WERI-Rb-1 (cell line): ENCODE measurements around the gene SIK3.
"Not testable (repeated sequence)": the region's sequence is repeated elsewhere in the genome, so short reads cannot be mapped to it uniquely, and the experiment has no call there.

Experiments used
- DNase-seq: peaks from one replicate; pipeline ENCODE4 v3.0.0-alpha.2; 2020
- H3K27ac ChIP-seq: fragments of 250-450 bp; sonication (Bioruptor Pico); 2 replicates; pipeline ENCODE4 v1.5.1; 2020; ENCODE audit warnings: mild to moderate bottlenecking, moderate library complexity
- H3K27me3 ChIP-seq: fragments of 250-450 bp; sonication (Bioruptor Pico); 2 replicates; pipeline ENCODE4 v1.5.1; 2021; ENCODE audit warnings: mild to moderate bottlenecking, low read depth, moderate library complexity; ENCODE audit not compliant: insufficient read depth, severe bottlenecking
- H3K36me3 ChIP-seq: fragments of 250-450 bp; sonication (Bioruptor Pico); 2 replicates; pipeline ENCODE4 v1.5.1; 2020; ENCODE audit warnings: mild to moderate bottlenecking, moderate library complexity
- H3K4me3 ChIP-seq: 2 replicates; pipeline ENCODE4 v1.5.1; 2011; ENCODE audit warnings: low read depth, mild to moderate bottlenecking, control low read depth, low read length
- H3K9me3 ChIP-seq: fragments of 250-450 bp; sonication (Bioruptor Pico); 2 replicates; pipeline ENCODE4 v1.5.1; 2021; ENCODE audit warnings: mild to moderate bottlenecking, moderate library complexity; ENCODE audit not compliant: severe bottlenecking
- TF ChIP-seq, protein P1 (sequence below): IDR thresholded peaks from 2 replicates; pipeline ENCODE4 v1.5.1; 2011; ENCODE audit warnings: low read depth, mild to moderate bottlenecking, control low read depth, inconsistent platforms, low read length

The SIK3 gene

DNA sequence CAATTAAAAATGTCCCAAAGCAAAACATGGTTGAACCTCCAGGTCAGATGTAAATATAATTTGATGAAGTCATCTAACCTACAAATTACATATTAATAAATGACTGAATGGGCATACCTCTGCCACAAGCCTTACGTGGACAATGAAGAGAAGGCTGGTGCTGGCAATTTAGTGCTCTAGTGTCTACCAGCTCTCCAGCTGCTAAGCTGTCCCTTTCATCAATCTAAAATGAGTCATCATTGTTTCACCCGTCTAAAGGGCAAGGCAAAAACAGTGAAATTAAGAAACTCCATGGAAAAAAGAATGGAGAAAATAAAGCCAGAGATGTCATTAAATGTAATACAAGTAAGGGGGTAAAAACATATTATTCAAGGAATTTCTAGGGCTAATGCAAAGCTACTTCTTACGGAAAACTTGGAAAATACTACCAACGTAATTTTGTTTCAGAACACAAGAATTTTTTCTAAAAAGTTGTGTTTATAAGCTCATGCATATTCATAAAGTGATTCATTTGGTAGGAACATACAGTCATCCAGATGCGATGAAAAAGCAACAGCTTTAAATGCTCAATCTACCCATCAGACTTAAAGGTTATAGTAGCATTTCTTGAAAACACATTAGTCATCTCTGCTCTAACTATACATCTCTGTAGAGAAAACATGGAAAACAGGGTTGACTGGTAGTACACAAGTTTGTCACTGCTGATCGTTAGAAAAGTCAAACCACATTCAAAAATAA lies 71.5 kb downstream of the SIK3 start:
- no peak overlapping the region for H3K27ac ChIP-seq
- H3K9me3 ChIP-seq = no peaks in the 10 kb centered on the region
- H3K4me3 ChIP-seq = no peak overlapping the region
- H3K27me3 ChIP-seq = no peaks in the 10 kb centered on the region
- no peaks in the 10 kb centered on the region for H3K36me3 ChIP-seq
- TF ChIP-seq, protein P1, sequence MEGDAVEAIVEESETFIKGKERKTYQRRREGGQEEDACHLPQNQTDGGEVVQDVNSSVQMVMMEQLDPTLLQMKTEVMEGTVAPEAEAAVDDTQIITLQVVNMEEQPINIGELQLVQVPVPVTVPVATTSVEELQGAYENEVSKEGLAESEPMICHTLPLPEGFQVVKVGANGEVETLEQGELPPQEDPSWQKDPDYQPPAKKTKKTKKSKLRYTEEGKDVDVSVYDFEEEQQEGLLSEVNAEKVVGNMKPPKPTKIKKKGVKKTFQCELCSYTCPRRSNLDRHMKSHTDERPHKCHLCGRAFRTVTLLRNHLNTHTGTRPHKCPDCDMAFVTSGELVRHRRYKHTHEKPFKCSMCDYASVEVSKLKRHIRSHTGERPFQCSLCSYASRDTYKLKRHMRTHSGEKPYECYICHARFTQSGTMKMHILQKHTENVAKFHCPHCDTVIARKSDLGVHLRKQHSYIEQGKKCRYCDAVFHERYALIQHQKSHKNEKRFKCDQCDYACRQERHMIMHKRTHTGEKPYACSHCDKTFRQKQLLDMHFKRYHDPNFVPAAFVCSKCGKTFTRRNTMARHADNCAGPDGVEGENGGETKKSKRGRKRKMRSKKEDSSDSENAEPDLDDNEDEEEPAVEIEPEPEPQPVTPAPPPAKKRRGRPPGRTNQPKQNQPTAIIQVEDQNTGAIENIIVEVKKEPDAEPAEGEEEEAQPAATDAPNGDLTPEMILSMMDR = no peak
- no peak for DNase-seq

DNA sequence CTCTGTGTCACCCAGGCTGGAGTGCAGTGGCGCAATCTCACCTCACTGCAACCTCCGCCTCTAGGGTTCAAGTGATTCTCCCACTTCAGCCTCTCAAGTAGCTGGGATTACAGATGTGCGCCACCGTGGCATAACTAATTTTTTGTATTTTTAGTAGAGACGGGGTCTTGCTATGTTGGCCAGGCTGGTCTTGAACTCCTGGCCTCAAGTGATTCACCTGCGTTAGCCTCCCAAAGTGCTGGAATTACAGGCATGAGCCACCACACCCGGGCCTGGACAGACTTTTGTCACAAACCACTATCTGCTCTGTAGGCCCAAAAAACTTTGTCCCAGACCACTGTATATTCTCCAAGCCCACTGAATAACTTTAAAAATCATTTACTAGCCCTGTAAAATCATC lies 74.5 kb downstream of the SIK3 start:
- not testable (repeated sequence) for DNase-seq, H3K9me3 ChIP-seq, H3K4me3 ChIP-seq, H3K27ac ChIP-seq, H3K36me3 ChIP-seq, H3K27me3 ChIP-seq

DNA sequence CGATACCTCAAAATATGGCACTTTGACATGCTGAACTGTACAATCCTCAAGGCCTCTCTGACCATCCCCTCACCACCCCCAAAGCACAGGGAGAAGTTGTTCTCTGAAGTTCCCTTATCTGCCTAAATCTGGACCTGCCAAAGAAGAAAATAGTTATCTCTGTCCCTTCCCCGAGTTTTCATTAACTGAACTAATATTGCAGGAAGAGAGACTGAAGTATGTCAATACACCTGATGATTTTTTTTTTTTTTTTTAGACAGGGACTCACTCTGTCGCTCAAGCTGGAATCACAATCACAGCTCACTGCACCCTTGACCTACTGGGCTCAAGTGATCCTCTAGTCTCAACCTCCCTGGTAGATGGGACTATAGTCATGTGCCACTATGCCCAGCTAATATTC lies 75.0 kb downstream of the SIK3 start:
- Histone ChIP-seq H3K27ac (no peak overlapping the region), H3K9me3 (no peaks in the 10 kb centered on the region), H3K4me3 (no peak overlapping the region), H3K27me3 (no peaks in the 10 kb centered on the region), H3K36me3 (no peaks in the 10 kb centered on the region)
- TF ChIP-seq, protein P1 = no peak
- DNase-seq = no peak

DNA sequence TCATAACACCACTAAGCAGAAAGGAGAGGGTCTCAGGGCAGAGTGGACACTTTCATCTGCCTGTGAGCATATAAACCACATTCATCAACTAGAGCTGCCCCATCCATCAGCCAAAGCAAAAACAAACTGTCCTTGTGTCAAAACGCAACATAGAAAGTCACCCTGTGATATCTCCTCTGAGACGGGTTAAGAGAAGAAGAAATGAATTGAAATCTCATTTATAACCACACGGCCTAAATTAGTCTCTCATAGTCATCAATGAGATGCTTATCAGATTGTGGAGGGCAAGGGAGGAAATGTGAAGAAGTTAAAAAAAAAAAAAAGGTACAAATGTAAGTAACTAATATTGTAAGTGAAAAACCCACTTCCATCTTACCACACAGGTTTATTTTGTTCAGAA lies 75.7 kb downstream of the SIK3 start:
- no peaks in the 10 kb centered on the region for H3K9me3 ChIP-seq
- H3K27me3 ChIP-seq = no peaks in the 10 kb centered on the region
- no peak overlapping the region for H3K4me3 ChIP-seq
- DNase-seq = no peak
- no peak overlapping the region for H3K27ac ChIP-seq
- H3K36me3 ChIP-seq = no peaks in the 10 kb centered on the region
- TF ChIP-seq, protein P1 = no peak

DNA sequence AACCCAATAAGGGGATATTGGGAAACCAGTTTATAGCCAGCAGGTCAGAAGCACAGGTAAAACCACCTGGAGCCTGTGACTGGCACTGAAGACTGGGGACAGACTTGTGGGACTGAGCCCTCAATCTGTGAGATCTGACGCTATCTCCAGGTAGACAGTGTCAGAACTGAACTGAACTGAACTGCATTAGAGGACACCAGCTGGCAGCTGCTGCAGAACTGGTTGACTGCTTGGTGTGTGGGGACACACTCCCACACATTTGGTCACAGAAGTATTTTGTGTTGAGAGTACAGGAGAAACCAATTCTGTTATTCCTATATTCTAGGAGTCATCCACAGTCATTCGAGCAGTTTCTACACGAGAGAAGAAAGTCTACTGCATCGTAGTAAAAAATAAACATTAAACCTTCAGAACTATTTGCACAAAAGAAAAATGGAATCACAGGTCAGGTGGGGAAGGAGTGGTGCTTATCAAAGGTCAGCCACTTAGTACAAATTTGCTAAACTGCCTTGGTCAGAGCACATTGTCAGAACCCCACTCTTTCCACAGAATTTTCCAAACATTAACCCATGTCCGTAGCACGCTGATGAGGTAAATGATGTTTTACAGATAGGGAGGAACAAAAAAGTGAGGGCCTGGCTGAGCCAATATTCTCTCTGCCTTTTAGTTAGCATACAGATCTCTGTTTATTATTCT lies 77.2 kb downstream of the SIK3 start:
- DNase-seq = no peak
- TF ChIP-seq, protein P1 = no peak
- H3K36me3 ChIP-seq = no peaks in the 10 kb centered on the region
- no peak overlapping the region for H3K4me3 ChIP-seq
- H3K27me3 ChIP-seq = no peaks in the 10 kb centered on the region
- H3K9me3 ChIP-seq = no peaks in the 10 kb centered on the region
- H3K27ac ChIP-seq = no peak overlapping the region

DNA sequence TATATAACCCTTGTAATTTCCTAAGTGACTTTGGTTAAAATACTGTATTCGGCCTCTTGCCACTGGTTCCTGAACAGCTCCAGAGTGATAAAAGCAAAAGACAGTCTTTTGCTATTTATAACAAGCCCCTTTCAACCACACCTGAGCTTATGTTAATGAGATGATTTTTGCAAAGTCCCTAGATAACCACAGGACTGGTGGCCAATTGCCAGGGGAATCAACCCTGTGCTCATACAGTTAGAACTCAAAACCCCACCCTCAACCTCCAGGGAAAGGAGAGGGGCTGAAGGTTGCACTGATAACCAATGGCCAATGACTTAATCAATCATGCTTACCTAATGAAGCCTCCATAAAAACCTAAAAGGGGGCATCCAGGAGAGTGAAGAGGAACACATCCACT lies 77.9 kb downstream of the SIK3 start:
- no peak for DNase-seq
- no peak overlapping the region for H3K27ac ChIP-seq
- TF ChIP-seq, protein P1 = no peak

More for the DNA sequence above, 77.9 kb downstream of the SIK3 start:
- no peak overlapping the region for H3K4me3 ChIP-seq
- no peaks in the 10 kb centered on the region for H3K9me3 ChIP-seq
- H3K27me3 ChIP-seq = no peaks in the 10 kb centered on the region
- no peaks in the 10 kb centered on the region for H3K36me3 ChIP-seq
